ENCODE data around the gene OR4D9.

GRCh38 chr11:59475176-59475575, 36.2 kb upstream of the OR4D9 start:
- no peak for TF ChIP-seq POLR2A (IDR thresholded peaks at IDR 0.05; ENCODE audit: low read depth, low read length)
- no peak for TF ChIP-seq POLR2AphosphoS5 (IDR thresholded peaks at IDR 0.05; ENCODE audit: low read depth, low read length)

Data from GM12892 (cell line).